Tibial artery (tissue), 4 donors: ENCODE results near the gene URB1.
"Not testable (repeated sequence)": the region's sequence is repeated elsewhere in the genome, so short reads cannot be mapped to it uniquely, and the experiment has no call there.

Experiments used
- DNase-seq, 2 donors: peaks; one replicate each; pipeline ENCODE4 v3.0.0-alpha.2; 2019
- H3K27ac ChIP-seq, 2 donors: fragments of 200-600 bp; sonication (generic) in 1 of 2; 1 replicate in 1 of 2; 2 replicates in 1 of 2; pipeline ENCODE4 v1.5.1; 2018 to 2019; ENCODE audit warnings: mild to moderate bottlenecking in 1 of 2
- H3K27me3 ChIP-seq, 2 donors: fragments of 200-600 bp; sonication (generic) in 1 of 2; one replicate each; pipeline versions ENCODE4 v1.5.1 to v1.6.0; 2016 to 2019
- H3K36me3 ChIP-seq, 3 donors: fragments of 200-600 bp; sonication (generic) in 2 of 3; one replicate each; pipeline ENCODE4 v1.5.1; 2016 to 2019; ENCODE audit warnings: mild to moderate bottlenecking in 2 of 3
- H3K4me1 ChIP-seq, 4 donors: fragments of 200-600 bp; sonication (generic) in 2 of 4; 1 replicate in 3 of 4; 2 replicates in 1 of 4; pipeline ENCODE4 v1.5.1; 2016 to 2019
- H3K4me3 ChIP-seq, 2 donors: fragments of 200-600 bp; sonication (generic) in 1 of 2; 1 replicate in 1 of 2; 2 replicates in 1 of 2; pipeline ENCODE4 v1.5.1; 2018 to 2019; ENCODE audit warnings: mild to moderate bottlenecking in 2 of 2
- H3K9me3 ChIP-seq, 3 donors: fragments of 200-600 bp; sonication (generic) in 1 of 3; one replicate each; pipeline ENCODE4 v1.5.1; 2016 to 2019
- intact Hi-C: fragments of 100-400 bp; cut with DNase I; formaldehyde crosslinking; loops from one replicate; pipeline ENCODE4 v1.15.0; 2023; ENCODE audit warnings: low total_unique reads
- TF ChIP-seq, protein P1 (sequence below), 2 experiments: fragments of 200-600 bp in 1 of 2; fragments of 450-650 bp in 1 of 2; IDR thresholded peaks; one replicate each; pipeline ENCODE4 v1.5.1; 2017 to 2019; ENCODE audit warnings: antibody characterized with exemption in 2 of 2, mild to moderate bottlenecking in 1 of 2, moderate library complexity in 1 of 2

URB1 gene

GRCh38 chr21:32278518-32279376 is 114.1 kb downstream of the URB1 start, which contains the start of gene MIS18A:
MIS18A (minus strand) TSS chr21:32279049; CDS start chr21:32279014, 35 bp downstream.
- intact Hi-C loops = loop anchor here (10.0 kb wide), 1 partner anchor 544 kb away; the partner anchor contains the start of gene SCAF4
- peak; percentile 93 to 97 for DNase-seq
- H3K4me3 ChIP-seq = peak within 1 kb of the TSS; percentile 68 to 97
- TF ChIP-seq, protein P1, sequence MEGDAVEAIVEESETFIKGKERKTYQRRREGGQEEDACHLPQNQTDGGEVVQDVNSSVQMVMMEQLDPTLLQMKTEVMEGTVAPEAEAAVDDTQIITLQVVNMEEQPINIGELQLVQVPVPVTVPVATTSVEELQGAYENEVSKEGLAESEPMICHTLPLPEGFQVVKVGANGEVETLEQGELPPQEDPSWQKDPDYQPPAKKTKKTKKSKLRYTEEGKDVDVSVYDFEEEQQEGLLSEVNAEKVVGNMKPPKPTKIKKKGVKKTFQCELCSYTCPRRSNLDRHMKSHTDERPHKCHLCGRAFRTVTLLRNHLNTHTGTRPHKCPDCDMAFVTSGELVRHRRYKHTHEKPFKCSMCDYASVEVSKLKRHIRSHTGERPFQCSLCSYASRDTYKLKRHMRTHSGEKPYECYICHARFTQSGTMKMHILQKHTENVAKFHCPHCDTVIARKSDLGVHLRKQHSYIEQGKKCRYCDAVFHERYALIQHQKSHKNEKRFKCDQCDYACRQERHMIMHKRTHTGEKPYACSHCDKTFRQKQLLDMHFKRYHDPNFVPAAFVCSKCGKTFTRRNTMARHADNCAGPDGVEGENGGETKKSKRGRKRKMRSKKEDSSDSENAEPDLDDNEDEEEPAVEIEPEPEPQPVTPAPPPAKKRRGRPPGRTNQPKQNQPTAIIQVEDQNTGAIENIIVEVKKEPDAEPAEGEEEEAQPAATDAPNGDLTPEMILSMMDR (IDR thresholded peaks at IDR 0.05) = no peak
- H3K36me3 ChIP-seq = peaks cover 0 to 2% (median 0%) of the 10 kb centered on the region in 3 donors
- peaks cover 0 to 22% (median 14%) of the 10 kb centered on the region in 4 donors for H3K4me1 ChIP-seq
- H3K27me3 ChIP-seq = no peaks in the 10 kb centered on the region
- no peaks in the 10 kb centered on the region for H3K9me3 ChIP-seq
- peak within 1 kb of the TSS; percentile 64 to 73 for H3K27ac ChIP-seq

GRCh38 chr21:32278103-32278502 is 114.7 kb downstream of the URB1 start:
- intact Hi-C loops = loop anchor here (10.0 kb wide), 1 partner anchor 543 kb away; the partner anchor contains the start of gene SCAF4
- peaks cover 0 to 3% (median 0%) of the 10 kb centered on the region in 3 donors for H3K36me3 ChIP-seq

DNA sequence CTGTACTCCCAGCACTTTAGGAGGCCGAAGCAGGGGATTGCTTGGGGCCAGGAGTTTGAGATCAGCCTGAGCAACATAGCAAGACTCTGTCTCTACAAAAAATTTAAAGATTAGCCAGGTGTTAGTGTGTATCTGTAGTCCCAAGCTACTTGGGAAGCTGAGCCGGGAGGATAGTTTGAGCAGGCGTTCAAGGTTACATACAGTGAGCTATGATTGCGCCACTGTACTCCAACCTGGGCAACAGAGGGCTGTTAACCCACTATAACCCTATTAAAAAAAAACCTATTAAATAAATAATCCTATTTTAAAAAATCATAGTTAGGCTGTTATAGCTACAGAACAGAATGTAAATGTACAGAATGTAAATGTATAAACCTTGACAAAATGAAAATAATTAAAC is 116.1 kb downstream of the URB1 start:
- Histone ChIP-seq H3K4me1 (peaks cover 0 to 22% (median 14%) of the 10 kb centered on the region in 4 donors), H3K36me3 (peaks cover 0 to 9% (median 8%) of the 10 kb centered on the region in 3 donors), H3K27me3 (no peaks in the 10 kb centered on the region), H3K27ac (no peak overlapping the region), H3K4me3 (no peak overlapping the region), H3K9me3 (no peaks in the 10 kb centered on the region)
- intact Hi-C loops = loop anchor here (10.0 kb wide), 1 partner anchor 542 kb away; the partner anchor contains the start of gene SCAF4
- no peak for DNase-seq
- TF ChIP-seq, protein P1 (IDR thresholded peaks at IDR 0.05) = no peak

More at GRCh38 chr21:32278103-32278502, 114.7 kb downstream of the URB1 start:
- peaks cover 0 to 22% (median 14%) of the 10 kb centered on the region in 4 donors for H3K4me1 ChIP-seq
- H3K27ac ChIP-seq = peak overlapping the region in 1 of 2 donors; percentile 73
- no peaks in the 10 kb centered on the region for H3K27me3 ChIP-seq
- no peak for DNase-seq
- TF ChIP-seq, protein P1 (IDR thresholded peaks at IDR 0.05) = no peak
- no peaks in the 10 kb centered on the region for H3K9me3 ChIP-seq
- peak overlapping the region; percentile 68 to 97 for H3K4me3 ChIP-seq

DNA sequence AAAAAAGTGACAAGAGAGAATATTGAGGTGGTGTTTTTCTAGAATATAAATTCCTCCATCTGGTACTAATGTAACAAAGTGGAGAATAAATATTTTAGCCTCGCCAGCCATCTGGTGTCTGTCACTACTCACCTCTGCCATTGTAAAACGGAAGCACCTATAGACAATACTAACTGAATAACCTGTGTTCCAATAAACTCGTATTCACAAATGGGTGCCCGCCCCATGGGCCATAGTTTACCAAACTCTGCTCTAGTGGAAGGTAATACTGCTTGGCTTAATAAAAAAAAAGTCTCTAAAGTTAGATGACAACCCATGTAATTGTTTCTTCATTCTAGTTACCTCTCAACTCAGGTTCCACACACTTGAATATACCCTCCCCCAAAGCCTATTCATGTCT is 122.1 kb downstream of the URB1 start:
- no peak for DNase-seq
- no peaks in the 10 kb centered on the region for H3K9me3 ChIP-seq
- H3K27ac ChIP-seq = no peak overlapping the region
- intact Hi-C loops = loop anchor here (10.0 kb wide), 1 partner anchor 536 kb away; the partner anchor contains the start of gene SCAF4
- H3K36me3 ChIP-seq = peaks cover 13 to 40% (median 36%) of the 10 kb centered on the region in 3 donors
- no peak overlapping the region for H3K4me3 ChIP-seq
- TF ChIP-seq, protein P1 (IDR thresholded peaks at IDR 0.05) = no peak
- H3K4me1 ChIP-seq = no peaks in the 10 kb centered on the region
- no peaks in the 10 kb centered on the region for H3K27me3 ChIP-seq

- H3K27me3 ChIP-seq, H3K27ac ChIP-seq, H3K9me3 ChIP-seq, H3K4me1 ChIP-seq, DNase-seq, intact Hi-C loops, H3K4me3 ChIP-seq: not testable (repeated sequence)
- H3K36me3 ChIP-seq = peaks cover 13 to 28% (median 25%) of the 10 kb centered on the region in 3 donors
Observed at GRCh38 chr21:32265321-32265720, 127.5 kb downstream of the URB1 start.

DNA sequence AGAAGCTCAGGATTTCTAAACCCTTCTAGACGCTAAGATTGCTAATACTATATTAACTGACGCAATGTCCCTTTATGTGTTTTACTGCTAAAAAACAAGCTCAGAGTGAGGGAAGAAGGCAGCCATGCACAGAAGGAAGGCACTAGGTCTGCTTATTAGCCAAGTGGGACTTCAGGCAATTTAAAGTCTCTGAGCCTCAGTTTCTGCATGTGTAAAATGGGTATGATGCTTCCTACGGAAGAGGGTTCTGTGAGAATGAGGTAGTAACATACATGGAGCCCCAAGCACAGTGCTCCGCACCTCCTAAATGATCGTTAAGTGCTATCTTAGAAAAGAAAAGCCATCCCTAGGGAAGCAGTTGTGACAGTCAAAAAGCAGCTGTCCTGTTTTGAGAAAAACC is 130.9 kb downstream of the URB1 start:
- Histone ChIP-seq H3K27ac (no peak overlapping the region), H3K36me3 (peaks cover 0 to 8% (median 7%) of the 10 kb centered on the region in 3 donors), H3K9me3 (no peaks in the 10 kb centered on the region), H3K4me3 (no peak overlapping the region), H3K27me3 (no peaks in the 10 kb centered on the region), H3K4me1 (peaks cover 0 to 17% (median 7%) of the 10 kb centered on the region in 4 donors)
- TF ChIP-seq, protein P1 (IDR thresholded peaks at IDR 0.05) = no peak
- intact Hi-C loops = no loop called here
- DNase-seq = no peak
